HG03457 (cell line): ENCODE data around the gene TANGO2.

Source experiments
- ATAC-seq: cut with Tn5 transposase; IDR thresholded peaks from one replicate; pipeline ENCODE4 v1.9.1; 2021; ENCODE audit warnings: moderate number of reproducible peaks; ENCODE audit not compliant: unreplicated experiment

The TANGO2 gene

GRCh38 chr22:20020533-20021195 is at the start of gene TANGO2:
TSS of gene TANGO2 (plus strand) at chr22:20021110. CDS start at chr22:20036799, 15,689 bp downstream.
- peak; percentile 63 for ATAC-seq

- ATAC-seq: no peak
Measured at GRCh38 chr22:19971276-19972124, 49.4 kb upstream of the TANGO2 start.

GRCh38 chr22:19972251-19972650 is 48.7 kb upstream of the TANGO2 start:
- ATAC-seq: no peak

GRCh38 chr22:19972652-19973550 is 48.0 kb upstream of the TANGO2 start:
- no peak for ATAC-seq

GRCh38 chr22:19973551-19974267 is 47.2 kb upstream of the TANGO2 start:
- no peak for ATAC-seq

- ATAC-seq: no peak
Measured at GRCh38 chr22:19974268-19974861, 46.5 kb upstream of the TANGO2 start.

- no peak for ATAC-seq
Measured at GRCh38 chr22:19974935-19975706, 45.8 kb upstream of the TANGO2 start.

- ATAC-seq: no peak
Measured at GRCh38 chr22:19975707-19976035, 45.2 kb upstream of the TANGO2 start.

GRCh38 chr22:19976671-19977070 is 44.2 kb upstream of the TANGO2 start:
- ATAC-seq: no peak

GRCh38 chr22:19977296-19978243 is 43.3 kb upstream of the TANGO2 start:
- ATAC-seq: no peak

GRCh38 chr22:19978748-19979147 is 42.2 kb upstream of the TANGO2 start:
- ATAC-seq: no peak

GRCh38 chr22:19979712-19980493 is 41.0 kb upstream of the TANGO2 start:
- no peak for ATAC-seq

- ATAC-seq: no peak
Measured at GRCh38 chr22:19980766-19981165, 40.1 kb upstream of the TANGO2 start.

GRCh38 chr22:19981171-19981960 is 39.5 kb upstream of the TANGO2 start:
- no peak for ATAC-seq

GRCh38 chr22:19981961-19982920 is 38.7 kb upstream of the TANGO2 start:
- ATAC-seq: no peak
